GM18508 (cell line): Measurements from ENCODE around the gene P2RY4.
"Not testable (repeated sequence)": the region's sequence is repeated elsewhere in the genome, so short reads cannot be mapped to it uniquely, and the experiment has no call there.

Experiments
- ATAC-seq: cut with Tn5 transposase; IDR thresholded peaks from one replicate; pipeline ENCODE4 v1.9.1; 2021; ENCODE audit warnings: moderate number of reproducible peaks; ENCODE audit not compliant: insufficient read depth, unreplicated experiment

The P2RY4 gene

GRCh38 chrX:70260104-70260503, at the start of gene P2RY4:
Gene P2RY4, minus strand, starts transcription at chrX:70260204. Its CDS starts 580 bp downstream, at chrX:70259624.
- ATAC-seq: no peak

GRCh38 chrX:70301716-70302115, 41.7 kb upstream of the P2RY4 start:
- ATAC-seq: no peak

GRCh38 chrX:70293621-70294020, 33.6 kb upstream of the P2RY4 start:
- no peak for ATAC-seq

GRCh38 chrX:70292788-70293187, 32.8 kb upstream of the P2RY4 start:
- no peak for ATAC-seq

GRCh38 chrX:70289793-70290770, 30.1 kb upstream of the P2RY4 start, which contains the start of the genes KIF4A and PDZD11:
Gene KIF4A, plus strand, starts transcription at chrX:70290104. Its CDS starts 355 bp downstream, at chrX:70290459.
Gene PDZD11, minus strand, starts transcription at chrX:70289927. Its CDS starts 586 bp downstream, at chrX:70289341.
- ATAC-seq: peak; percentile 72

- ATAC-seq: no peak
Measured at GRCh38 chrX:70289168-70289792, 29.3 kb upstream of the P2RY4 start.

- ATAC-seq: no peak
Measured at GRCh38 chrX:70281951-70282350, 21.9 kb upstream of the P2RY4 start, which contains the start of gene RAB41. Gene RAB41, plus strand, starts transcription at chrX:70282172. Its CDS starts 46 bp downstream, at chrX:70282218.

GRCh38 chrX:70280573-70280972, 20.6 kb upstream of the P2RY4 start:
- no peak for ATAC-seq

- ATAC-seq: no peak
Measured at GRCh38 chrX:70279081-70279480, 19.1 kb upstream of the P2RY4 start.

- ATAC-seq: not testable (repeated sequence)
Measured at GRCh38 chrX:70274029-70274428, 14.0 kb upstream of the P2RY4 start.

GRCh38 chrX:70268034-70268433, 8.0 kb upstream of the P2RY4 start, which contains the start of gene ARR3:
Gene ARR3, plus strand, starts transcription at chrX:70268334. Its CDS starts 1,052 bp downstream, at chrX:70269386.
- ATAC-seq: no peak

GRCh38 chrX:70264784-70265183, 4.8 kb upstream of the P2RY4 start:
- ATAC-seq: no peak

GRCh38 chrX:70262952-70263567, 3.1 kb upstream of the P2RY4 start:
- no peak for ATAC-seq

- no peak for ATAC-seq
Measured at GRCh38 chrX:70257423-70258288, 2.3 kb downstream of the P2RY4 start.

GRCh38 chrX:70255452-70255851, 4.6 kb downstream of the P2RY4 start:
- no peak for ATAC-seq

GRCh38 chrX:70254909-70255308, 5.1 kb downstream of the P2RY4 start:
- no peak for ATAC-seq

- ATAC-seq: no peak
Measured at GRCh38 chrX:70254063-70254400, 6.0 kb downstream of the P2RY4 start.

GRCh38 chrX:70253377-70254062, 6.5 kb downstream of the P2RY4 start:
- no peak for ATAC-seq

GRCh38 chrX:70252491-70252890, 7.5 kb downstream of the P2RY4 start:
- no peak for ATAC-seq
